Stimulated activated CD8-positive, alpha-beta memory T cell treated with anti-CD3 and anti-CD28 coated beads, Interleukin-15, amount 100 ng/mL, for 1 hour (primary cell): Measurements from ENCODE around the gene SNPH.
"Not testable (repeated sequence)": the region's sequence is repeated elsewhere in the genome, so short reads cannot be mapped to it uniquely, and the experiment has no call there.

ENCODE experiments used
- DNase-seq: peaks from one replicate; pipeline ENCODE4 v3.0.0-alpha.2; 2020; ENCODE audit warnings: low read depth

Gene SNPH

GRCh38 chr20:1341561-1342265 is 75.6 kb downstream of the SNPH start:
- no peak for DNase-seq

GRCh38 chr20:1343446-1344124 is 77.5 kb downstream of the SNPH start:
- not testable (repeated sequence) for DNase-seq

GRCh38 chr20:1345030-1345755 is 79.1 kb downstream of the SNPH start:
- DNase-seq: no peak

- no peak for DNase-seq
Observed at GRCh38 chr20:1345756-1346093, 79.6 kb downstream of the SNPH start.

GRCh38 chr20:1346315-1346969 is 80.3 kb downstream of the SNPH start:
- DNase-seq: no peak

- no peak for DNase-seq
Observed at GRCh38 chr20:1353956-1354355, 87.9 kb downstream of the SNPH start.

- DNase-seq: no peak
Observed at GRCh38 chr20:1357921-1358671, 92.0 kb downstream of the SNPH start.
